IMR-90 (cell line): ENCODE measurements around the gene GPRC5C. TPM values are rescaled to one million over a fixed set of nuclear protein-coding genes. Genes with fewer than 3 reads are reported as not detected.

Source experiments
- ATAC-seq: fragments of 200-7000 bp; cut with Tn5 transposase; 2 replicates; pipeline ENCODE4 v1.9.1; 2020; ENCODE audit warnings: low read depth, mild to moderate bottlenecking, moderate library complexity
- BruUV-seq: library from RNA; stranded (reverse); fragments of 400-500 nt; replicated peaks from 2 replicates; lab custom pipeline; 2021; lab: Mats Ljungman, UMichigan
- CTCF ChIA-PET: fragments of 300-600 bp; formaldehyde crosslinking; extraction: SDS; loops from one replicate; lab custom pipeline; 2021; ENCODE audit warnings: antibody characterized with exemption; lab: Yijun Ruan, JAX
- POLR2A ChIA-PET: fragments of 300-600 bp; sonication (Branson Sonifier 250); formaldehyde crosslinking; loops from one replicate; lab custom pipeline; 2022; ENCODE audit warnings: antibody characterized with exemption; ENCODE audit not compliant: unreplicated experiment; lab: Charles Lee
- DNase-seq: peaks from one replicate; pipeline ENCODE4 v3.0.0; 2013
- H2AFZ ChIP-seq: replicated peaks from 2 replicates; pipeline ENCODE3; 2013; ENCODE audit warnings: low read length, mild to moderate bottlenecking; ENCODE audit not compliant: poor library complexity
- H2AK5ac ChIP-seq: 2 replicates; pipeline ENCODE4 v1.6.1; 2013; ENCODE audit warnings: low read depth, low read length, inconsistent platforms
- H2AK9ac ChIP-seq: replicated peaks from 2 replicates; pipeline ENCODE3; 2013; ENCODE audit warnings: mild to moderate bottlenecking, low read depth, low read length, moderate library complexity; ENCODE audit not compliant: poor library complexity
- H2BK120ac ChIP-seq: 2 replicates; pipeline ENCODE4 v1.6.1; 2013; ENCODE audit warnings: low read depth, low read length, inconsistent platforms
- H2BK15ac ChIP-seq: 3 replicates; pipeline ENCODE4 v1.6.1; 2013; ENCODE audit warnings: low read depth, low read length, inconsistent platforms
- H2BK20ac ChIP-seq: 2 replicates; pipeline ENCODE4 v1.6.1; 2013; ENCODE audit warnings: low read depth, mild to moderate bottlenecking, inconsistent platforms, low read length, moderate library complexity
- H2BK5ac ChIP-seq: 2 replicates; pipeline ENCODE4 v1.6.1; 2013; ENCODE audit warnings: mild to moderate bottlenecking, low read depth, low read length, inconsistent platforms; ENCODE audit not compliant: poor library complexity, severe bottlenecking
- H3K14ac ChIP-seq: replicated peaks from 2 replicates; pipeline ENCODE4 v1.6.1; 2013; ENCODE audit warnings: low read depth, low read length, inconsistent platforms
- H3K18ac ChIP-seq: 2 replicates; pipeline ENCODE4 v1.6.1; 2013; ENCODE audit warnings: low read depth, low read length, control low read depth
- H3K23ac ChIP-seq: 2 replicates; pipeline ENCODE4 v1.6.1; 2013; ENCODE audit warnings: low read depth, low read length, inconsistent platforms
- H3K27ac ChIP-seq: 2 replicates; pipeline ENCODE4 v1.5.1; 2013; ENCODE audit warnings: mild to moderate bottlenecking, control low read depth, low read length; ENCODE audit not compliant: insufficient read depth
- H3K27me3 ChIP-seq: 2 replicates; pipeline ENCODE4 v1.6.1; 2013; ENCODE audit warnings: low read length; ENCODE audit not compliant: control insufficient read depth, insufficient read depth
- H3K36me3 ChIP-seq: 2 replicates; pipeline ENCODE4 v1.6.1; 2013; ENCODE audit warnings: low read length, mixed read lengths; ENCODE audit not compliant: control insufficient read depth, insufficient read depth
- H3K4ac ChIP-seq: 2 replicates; pipeline ENCODE4 v1.6.1; 2013; ENCODE audit warnings: low read depth, low read length, inconsistent platforms
- H3K4me1 ChIP-seq: 2 replicates; pipeline ENCODE4 v1.6.1; 2013; ENCODE audit warnings: low read length, mixed read lengths; ENCODE audit not compliant: control insufficient read depth, insufficient read depth
- H3K4me2 ChIP-seq: 2 replicates; pipeline ENCODE4 v1.6.1; 2013; ENCODE audit warnings: low read depth, mild to moderate bottlenecking, control low read depth, low read length, moderate library complexity
- H3K4me3 ChIP-seq: 2 replicates; pipeline ENCODE4 v1.5.1; 2013; ENCODE audit warnings: low read depth, mild to moderate bottlenecking, control low read depth, low read length, moderate library complexity; ENCODE audit not compliant: insufficient read depth
- H3K56ac ChIP-seq: 2 replicates; pipeline ENCODE4 v1.6.1; 2013; ENCODE audit warnings: low read length, inconsistent platforms; ENCODE audit not compliant: insufficient read depth; ENCODE audit errors: extremely low read depth
- H3K79me1 ChIP-seq, 2 experiments: 2 replicates each; pipeline ENCODE4 v1.6.1; 2013; ENCODE audit warnings: low read length in 2 of 2, inconsistent platforms in 1 of 2, low read depth in 1 of 2
- H3K9ac ChIP-seq: 2 replicates; pipeline ENCODE4 v1.6.1; 2013; ENCODE audit warnings: low read depth, low read length, control low read depth
- H3K9me1 ChIP-seq: 2 replicates; pipeline ENCODE4 v1.6.1; 2013; ENCODE audit warnings: low read length, inconsistent platforms; ENCODE audit not compliant: insufficient read depth
- H3K9me3 ChIP-seq: 2 replicates; pipeline ENCODE4 v1.6.1; 2013; ENCODE audit warnings: low read length; ENCODE audit not compliant: control insufficient read depth, insufficient read depth
- H4K20me1 ChIP-seq: 2 replicates; pipeline ENCODE4 v1.6.1; 2013; ENCODE audit warnings: low read length, inconsistent platforms; ENCODE audit not compliant: insufficient read depth
- H4K5ac ChIP-seq: 2 replicates; pipeline ENCODE4 v1.6.1; 2013; ENCODE audit warnings: mild to moderate bottlenecking, low read depth, low read length, control low read depth
- H4K8ac ChIP-seq, 2 experiments: 2 replicates each; pipeline ENCODE4 v1.6.1; 2013; ENCODE audit warnings: low read depth in 2 of 2, low read length in 2 of 2, control low read depth in 1 of 2, inconsistent platforms in 1 of 2
- H4K91ac ChIP-seq: 2 replicates; pipeline ENCODE4 v1.6.1; 2013; ENCODE audit warnings: low read depth, low read length, inconsistent platforms; ENCODE audit not compliant: insufficient read depth
- CEBPB ChIP-seq: IDR thresholded peaks from 2 replicates; pipeline ENCODE4 v1.6.1; 2012; ENCODE audit warnings: low read depth, low read length, improper control_type of control experiment
- RCOR1 ChIP-seq: IDR thresholded peaks from 2 replicates; pipeline ENCODE4 v1.6.1; 2012; ENCODE audit warnings: mild to moderate bottlenecking, low read length, improper control_type of control experiment; ENCODE audit not compliant: insufficient replicate concordance
- RFX5 ChIP-seq: IDR thresholded peaks from 2 replicates; pipeline ENCODE4 v1.8.0; 2012; ENCODE audit warnings: low read depth, mild to moderate bottlenecking, low read length, moderate library complexity
- WGBS, 2 experiments: methylation state at CpG; one replicate each; pipeline versions ENCODE4 v1.1.5 to v1.1.7; 2013; ENCODE audit warnings: missing lambda C conversion rate in 2 of 2; ENCODE audit not compliant: insufficient read length in 1 of 2; ENCODE audit errors: extremely low coverage in 2 of 2; 5-methylcytosine and 5-hydroxymethylcytosine counted together
- dilution Hi-C: fragments of 300-500 bp; cut with HindIII; formaldehyde crosslinking; loops from one replicate; pipeline ENCODE4 v1.14.3; 2018; ENCODE audit warnings: low sequenced_read_pairs; ENCODE audit not compliant: unreplicated experiment
- in situ Hi-C: fragments of 300-500 bp; cut with MboI; formaldehyde crosslinking; loops from 3 replicates; pipeline ENCODE4 v1.14.3; 2019; ENCODE audit warnings: low sequenced_read_pairs, inconsistent platforms, mixed read lengths
- intact Hi-C: fragments of 100-400 bp; cut with micrococcal nuclease; formaldehyde crosslinking; loops from 2 replicates; pipeline ENCODE4 v1.10.0; 2022
- polyA plus RNA-seq, 3 experiments: library from polyadenylated mRNA; depleted of rRNA; stranded (reverse); fragments of >200 nt; gene quantifications; 2 replicates each; pipeline ENCODE4 v1.2.3, GENCODE V29; 2012; ENCODE audit warnings: low replicate concordance in 1 of 3
- total RNA-seq: library from RNA; depleted of rRNA; stranded (reverse); fragments of >200 nt; gene quantifications from 2 replicates; pipeline ENCODE4 v1.2.3, GENCODE V29; 2012

GPRC5C gene
- total and polyA plus RNA-seq, 2 of the 4 experiments (the other 2 are of a cell fraction), result not detected

DNA sequence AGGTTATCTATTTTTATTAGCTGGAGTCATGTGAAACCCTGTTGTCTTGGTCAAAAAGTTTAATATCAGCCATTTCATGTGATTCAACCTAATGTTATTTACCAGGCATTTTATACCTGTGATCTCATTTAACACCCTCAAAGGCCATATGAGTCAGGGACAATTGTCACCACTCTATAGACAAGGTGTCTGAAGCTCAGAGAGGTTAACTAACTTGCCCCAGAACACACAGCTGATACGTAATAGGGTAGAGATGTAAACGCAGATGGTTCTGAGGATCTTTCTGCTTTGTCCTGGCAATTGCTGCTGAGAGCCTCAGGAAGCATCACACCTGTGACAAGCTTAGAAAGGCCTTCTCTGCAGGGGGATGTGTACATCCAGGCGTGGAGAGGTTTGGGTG, 39.5 kb downstream of the GPRC5C start:
- Histone ChIP-seq H3K4me3 (no peak overlapping the region), H2BK120ac (no peak overlapping the region), H4K8ac (no peak overlapping the region), H2BK20ac (no peak overlapping the region), H3K9ac (no peak overlapping the region), H3K4ac (no peak overlapping the region), H3K36me3 (no peaks in the 10 kb centered on the region), H3K27me3 (no peaks in the 10 kb centered on the region), H3K14ac (no peak overlapping the region), H3K9me1 (no peaks in the 10 kb centered on the region), H2AFZ (no peak overlapping the region), H3K27ac (no peak overlapping the region), H2AK5ac (no peak overlapping the region), H3K79me1 (no peaks in the 10 kb centered on the region), H3K56ac (no peak overlapping the region), H2AK9ac (no peak overlapping the region), H3K9me3 (peaks cover 7% of the 10 kb centered on the region; the same call in 1 of the 2 replicates), H2BK5ac (no peak overlapping the region), H3K23ac (no peak overlapping the region), H4K91ac (no peak overlapping the region), H3K18ac (no peak overlapping the region), H3K4me2 (no peak overlapping the region), H4K5ac (no peak overlapping the region), H2BK15ac (no peak overlapping the region), H3K4me1 (no peaks in the 10 kb centered on the region), H4K20me1 (no peaks in the 10 kb centered on the region)
- ATAC-seq, result no peak
- in situ Hi-C loops, result no loop called here
- no TSS peak for BruUV-seq
- dilution Hi-C loops, result no loop called here
- WGBS, 2 experiments, result 43% methylated on average over 1 of the region's 3 CpGs; no CpG with 5 or more reads in 1 of the 2 experiments
- no peak for TF ChIP-seq RCOR1
- TF ChIP-seq CEBPB, result no peak
- no peak for TF ChIP-seq RFX5
- ChIA-PET POLR2A (no interaction called here), CTCF (no interaction called here)
- DNase-seq, result no peak
- intact Hi-C loops, result no loop called here
